GM12878 (cell line): ENCODE measurements around the gene IP6K3. TPM values are rescaled to one million over a fixed set of nuclear protein-coding genes. Genes with fewer than 3 reads are reported as not detected.

Source experiments
- ATAC-seq: fragments of 200-7000 bp; cut with Tn5 transposase; 3 replicates; pipeline ENCODE4 v1.9.1; 2020; ENCODE audit warnings: mild to moderate bottlenecking, moderate library complexity
- BruUV-seq: library from RNA; stranded (reverse); fragments of 400-500 nt; replicated peaks from 2 replicates; lab custom pipeline; 2021; lab: Mats Ljungman, UMichigan
- CTCF ChIA-PET: fragments of 300-600 bp; sonication (Branson Sonifier 250); formaldehyde crosslinking; extraction: SDS; loops from one replicate; lab custom pipeline; 2021; ENCODE audit warnings: inconsistent platforms; lab: Yijun Ruan, JAX
- POLR2A ChIA-PET: fragments of 350-600 bp; formaldehyde crosslinking; extraction: SDS; loops from one replicate; lab custom pipeline; 2021; ENCODE audit warnings: inconsistent platforms; lab: Charles Lee
- RAD21 ChIA-PET: fragments of 300-600 bp; sonication (Branson Sonifier 250); formaldehyde crosslinking; loops from one replicate; lab custom pipeline; 2023; ENCODE audit warnings: antibody characterized with exemption; ENCODE audit not compliant: unreplicated experiment; lab: Charles Lee
- SMC1A ChIA-PET: fragments of 300-600 bp; sonication (Branson Sonifier 250); formaldehyde crosslinking; loops from one replicate; lab custom pipeline; 2023; ENCODE audit not compliant: unreplicated experiment, uncharacterized antibody; lab: Charles Lee
- DNase-seq: peaks from one replicate; pipeline ENCODE4 v3.0.0-alpha.2; 2011; ENCODE audit warnings: low read depth, low spot score
- FAIRE-seq: peaks from 3 replicates; lab custom pipeline; 2011; peaks lifted over from hg19 to GRCh38; lab: Jason Lieb, UNC
- H2AFZ ChIP-seq: 2 replicates; pipeline ENCODE4 v1.6.0; 2011; ENCODE audit warnings: low read depth, low read length, control low read depth; ENCODE audit not compliant: control insufficient read depth
- H3K27ac ChIP-seq: 2 replicates; pipeline ENCODE4 v1.5.1; 2011; ENCODE audit warnings: control low read depth; ENCODE audit not compliant: control insufficient read depth, insufficient read depth
- H3K27me3 ChIP-seq, 2 experiments: replicated peaks in 1 of 2; 2 replicates each; pipeline versions ENCODE4 v1.6.0 to v1.6.1; 2011; ENCODE audit warnings: low read length in 1 of 2; ENCODE audit not compliant: control insufficient read depth in 2 of 2, insufficient read depth in 2 of 2
- H3K36me3 ChIP-seq, 2 experiments: 2 replicates each; pipeline ENCODE4 v1.5.1; 2011; ENCODE audit warnings: low read length in 1 of 2; ENCODE audit not compliant: control insufficient read depth in 2 of 2, insufficient read depth in 2 of 2
- H3K4me1 ChIP-seq: 2 replicates; pipeline ENCODE4 v1.6.1; 2011; ENCODE audit warnings: mild to moderate bottlenecking, low read length, moderate library complexity, mixed read lengths; ENCODE audit not compliant: control insufficient read depth, insufficient read depth
- H3K4me2 ChIP-seq: 2 replicates; pipeline ENCODE4 v1.6.0; 2011; ENCODE audit warnings: control low read depth; ENCODE audit not compliant: control insufficient read depth, insufficient read depth
- H3K4me3 ChIP-seq: fragments of 200-600 bp; sonication (generic); 2 replicates; pipeline ENCODE4 v1.5.1; 2016
- H3K79me2 ChIP-seq: 2 replicates; pipeline ENCODE4 v1.6.0; 2011; ENCODE audit warnings: low read length; ENCODE audit not compliant: control insufficient read depth, insufficient read depth
- H3K9ac ChIP-seq: 2 replicates; pipeline ENCODE4 v1.8.0; 2011; ENCODE audit warnings: low read length, control low read depth, mixed read lengths; ENCODE audit not compliant: control insufficient read depth, insufficient read depth
- H3K9me3 ChIP-seq: replicated peaks from 3 replicates; pipeline ENCODE4 v1.5.1; 2011; ENCODE audit warnings: mild to moderate bottlenecking, low read length; ENCODE audit not compliant: control insufficient read depth, insufficient read depth
- H4K20me1 ChIP-seq: 2 replicates; pipeline ENCODE4 v1.6.0; 2011; ENCODE audit not compliant: control insufficient read depth, insufficient read depth
- FOXK2 ChIP-seq: fragments of 450-650 bp; IDR thresholded peaks from 2 replicates; pipeline ENCODE4 v1.6.1; 2017; ENCODE audit warnings: mild to moderate bottlenecking, moderate library complexity
- IKZF1 ChIP-seq: fragments of 450-650 bp; conservative IDR thresholded peaks from 2 replicates; pipeline ENCODE4 v1.6.1; 2017; ENCODE audit warnings: antibody characterized with exemption, mild to moderate bottlenecking
- WRNIP1 ChIP-seq: IDR thresholded peaks from 2 replicates; pipeline ENCODE4 v1.6.1; 2011; ENCODE audit warnings: low read depth, low read length, improper control_type of control experiment, borderline replicate concordance
- WGBS: methylation state at CpG from one replicate; pipeline ENCODE4 v1.1.6; 2016; ENCODE audit warnings: low lambda C conversion rate; ENCODE audit not compliant: insufficient replicate concordance, insufficient coverage; ENCODE audit errors: missing lambda C conversion rate; 5-methylcytosine and 5-hydroxymethylcytosine counted together
- in situ Hi-C: fragments of 300-500 bp; cut with MboI; formaldehyde crosslinking; loops from 9 replicates; pipeline ENCODE4 v1.14.3; 2018; ENCODE audit warnings: mixed read lengths
- intact Hi-C: fragments of 100-400 bp; cut with micrococcal nuclease; formaldehyde crosslinking; loops from one replicate; pipeline ENCODE4 v1.14.2; 2022; ENCODE audit not compliant: unreplicated experiment
- polyA plus RNA-seq, 11 experiments: library from polyadenylated mRNA; depleted of rRNA in 4 of 11; unstranded in 6 of 11; stranded (reverse) in 5 of 11; fragments of >200 nt; fragmentation: Nextera tagmentation in 4 of 11; fragmentation: Illumina TruSeq in 1 of 11; extraction: Ambion mirVana in 4 of 11; extraction: Trizol in 1 of 11; gene quantifications; 1 replicate in 1 of 11; 2 replicates in 10 of 11; pipeline versions ENCODE4 v1.2.1 to v1.2.3, GENCODE V29; 2011 to 2016; ENCODE audit warnings: inconsistent platforms in 2 of 11, missing spikeins in 2 of 11, low read depth in 1 of 11
- total RNA-seq, 4 experiments: library from RNA; depleted of rRNA in 3 of 4; stranded (reverse); fragments of >200 nt in 3 of 4; fragmentation: Illumina TruSeq in 1 of 4; extraction: Trizol in 1 of 4; gene quantifications; 2 replicates each; pipeline versions ENCODE4 v1.2.1 to v1.2.3, GENCODE V29; 2013 to 2021
- TF ChIP-seq, protein P1 (sequence below): IDR thresholded peaks from 2 replicates; pipeline ENCODE4 v1.6.1; 2012; ENCODE audit warnings: improper control_type of control experiment, low read depth, low read length; ENCODE audit not compliant: insufficient replicate concordance
- TF ChIP-seq, protein P2 (sequence below): IDR thresholded peaks from 2 replicates; pipeline ENCODE4 v1.6.1; 2012; ENCODE audit warnings: mild to moderate bottlenecking, low read depth, low read length

Gene IP6K3
- total and polyA plus RNA-seq, 10 of the 15 experiments (the other 5 are each of a cell fraction or from before 2014, with no cell fraction given) = 0.02 to 0.15 (median 0.09) TPM; not detected in 7

DNA sequence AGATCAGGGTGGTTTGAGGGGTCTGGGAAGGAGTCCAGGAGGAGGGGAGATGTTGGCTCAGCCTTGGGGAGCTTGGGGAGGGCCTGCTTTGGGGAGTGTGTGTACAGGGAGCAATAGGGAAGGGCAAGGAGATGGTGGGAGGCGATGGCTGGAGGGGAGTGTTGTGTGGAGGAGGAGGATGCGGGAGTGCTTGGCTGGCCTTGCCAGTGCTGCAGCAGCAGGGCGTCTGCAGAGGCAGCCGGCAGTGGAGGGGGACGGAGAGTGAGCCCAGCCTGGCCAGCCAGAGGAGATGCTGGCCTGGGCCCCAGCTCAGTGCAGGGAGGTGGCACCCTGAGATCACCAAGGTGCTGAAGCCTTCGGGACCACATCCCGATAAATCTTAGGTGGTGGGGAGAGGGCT is 3.9 kb downstream of the IP6K3 start:
- ATAC-seq = no peak
- Histone ChIP-seq H2AFZ (no peak overlapping the region), H3K9me3 (no peaks in the 10 kb centered on the region), H3K27ac (no peak overlapping the region), H3K4me3 (no peak overlapping the region), H3K4me2 (no peak overlapping the region), H3K4me1 (no peaks in the 10 kb centered on the region), H3K79me2 (no peaks in the 10 kb centered on the region), H3K36me3 (no peaks in the 10 kb centered on the region), H3K27me3 (no peaks in the 10 kb centered on the region; a peak in 1 of 4 replicates), H3K9ac (no peak overlapping the region), H4K20me1 (no peaks in the 10 kb centered on the region)
- BruUV-seq = no TSS peak
- ChIA-PET RAD21 (interaction anchor here (1.0 kb wide), 1 partner anchor 32 kb away, joined by 8 read pairs; the partner anchor contains the start of gene UQCC2), CTCF (interaction anchor here (0.7 to 7.2 kb wide), 12 partner anchors 8 to 416 kb away, joined by 3 to 46 read pairs (median 4); partner anchors contain the start of gene UQCC2), SMC1A (interaction anchor here (0.5 kb wide), 1 partner anchor 211 kb away, joined by 3 read pairs; no protein-coding TSS in a partner anchor), POLR2A (no interaction called here)
- in situ Hi-C loops = no loop called here
- no peak for TF ChIP-seq FOXK2
- TF ChIP-seq, protein P1, sequence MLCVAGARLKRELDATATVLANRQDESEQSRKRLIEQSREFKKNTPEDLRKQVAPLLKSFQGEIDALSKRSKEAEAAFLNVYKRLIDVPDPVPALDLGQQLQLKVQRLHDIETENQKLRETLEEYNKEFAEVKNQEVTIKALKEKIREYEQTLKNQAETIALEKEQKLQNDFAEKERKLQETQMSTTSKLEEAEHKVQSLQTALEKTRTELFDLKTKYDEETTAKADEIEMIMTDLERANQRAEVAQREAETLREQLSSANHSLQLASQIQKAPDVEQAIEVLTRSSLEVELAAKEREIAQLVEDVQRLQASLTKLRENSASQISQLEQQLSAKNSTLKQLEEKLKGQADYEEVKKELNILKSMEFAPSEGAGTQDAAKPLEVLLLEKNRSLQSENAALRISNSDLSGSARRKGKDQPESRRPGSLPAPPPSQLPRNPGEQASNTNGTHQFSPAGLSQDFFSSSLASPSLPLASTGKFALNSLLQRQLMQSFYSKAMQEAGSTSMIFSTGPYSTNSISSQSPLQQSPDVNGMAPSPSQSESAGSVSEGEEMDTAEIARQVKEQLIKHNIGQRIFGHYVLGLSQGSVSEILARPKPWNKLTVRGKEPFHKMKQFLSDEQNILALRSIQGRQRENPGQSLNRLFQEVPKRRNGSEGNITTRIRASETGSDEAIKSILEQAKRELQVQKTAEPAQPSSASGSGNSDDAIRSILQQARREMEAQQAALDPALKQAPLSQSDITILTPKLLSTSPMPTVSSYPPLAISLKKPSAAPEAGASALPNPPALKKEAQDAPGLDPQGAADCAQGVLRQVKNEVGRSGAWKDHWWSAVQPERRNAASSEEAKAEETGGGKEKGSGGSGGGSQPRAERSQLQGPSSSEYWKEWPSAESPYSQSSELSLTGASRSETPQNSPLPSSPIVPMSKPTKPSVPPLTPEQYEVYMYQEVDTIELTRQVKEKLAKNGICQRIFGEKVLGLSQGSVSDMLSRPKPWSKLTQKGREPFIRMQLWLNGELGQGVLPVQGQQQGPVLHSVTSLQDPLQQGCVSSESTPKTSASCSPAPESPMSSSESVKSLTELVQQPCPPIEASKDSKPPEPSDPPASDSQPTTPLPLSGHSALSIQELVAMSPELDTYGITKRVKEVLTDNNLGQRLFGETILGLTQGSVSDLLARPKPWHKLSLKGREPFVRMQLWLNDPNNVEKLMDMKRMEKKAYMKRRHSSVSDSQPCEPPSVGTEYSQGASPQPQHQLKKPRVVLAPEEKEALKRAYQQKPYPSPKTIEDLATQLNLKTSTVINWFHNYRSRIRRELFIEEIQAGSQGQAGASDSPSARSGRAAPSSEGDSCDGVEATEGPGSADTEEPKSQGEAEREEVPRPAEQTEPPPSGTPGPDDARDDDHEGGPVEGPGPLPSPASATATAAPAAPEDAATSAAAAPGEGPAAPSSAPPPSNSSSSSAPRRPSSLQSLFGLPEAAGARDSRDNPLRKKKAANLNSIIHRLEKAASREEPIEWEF = no peak
- TF ChIP-seq, protein P2, sequence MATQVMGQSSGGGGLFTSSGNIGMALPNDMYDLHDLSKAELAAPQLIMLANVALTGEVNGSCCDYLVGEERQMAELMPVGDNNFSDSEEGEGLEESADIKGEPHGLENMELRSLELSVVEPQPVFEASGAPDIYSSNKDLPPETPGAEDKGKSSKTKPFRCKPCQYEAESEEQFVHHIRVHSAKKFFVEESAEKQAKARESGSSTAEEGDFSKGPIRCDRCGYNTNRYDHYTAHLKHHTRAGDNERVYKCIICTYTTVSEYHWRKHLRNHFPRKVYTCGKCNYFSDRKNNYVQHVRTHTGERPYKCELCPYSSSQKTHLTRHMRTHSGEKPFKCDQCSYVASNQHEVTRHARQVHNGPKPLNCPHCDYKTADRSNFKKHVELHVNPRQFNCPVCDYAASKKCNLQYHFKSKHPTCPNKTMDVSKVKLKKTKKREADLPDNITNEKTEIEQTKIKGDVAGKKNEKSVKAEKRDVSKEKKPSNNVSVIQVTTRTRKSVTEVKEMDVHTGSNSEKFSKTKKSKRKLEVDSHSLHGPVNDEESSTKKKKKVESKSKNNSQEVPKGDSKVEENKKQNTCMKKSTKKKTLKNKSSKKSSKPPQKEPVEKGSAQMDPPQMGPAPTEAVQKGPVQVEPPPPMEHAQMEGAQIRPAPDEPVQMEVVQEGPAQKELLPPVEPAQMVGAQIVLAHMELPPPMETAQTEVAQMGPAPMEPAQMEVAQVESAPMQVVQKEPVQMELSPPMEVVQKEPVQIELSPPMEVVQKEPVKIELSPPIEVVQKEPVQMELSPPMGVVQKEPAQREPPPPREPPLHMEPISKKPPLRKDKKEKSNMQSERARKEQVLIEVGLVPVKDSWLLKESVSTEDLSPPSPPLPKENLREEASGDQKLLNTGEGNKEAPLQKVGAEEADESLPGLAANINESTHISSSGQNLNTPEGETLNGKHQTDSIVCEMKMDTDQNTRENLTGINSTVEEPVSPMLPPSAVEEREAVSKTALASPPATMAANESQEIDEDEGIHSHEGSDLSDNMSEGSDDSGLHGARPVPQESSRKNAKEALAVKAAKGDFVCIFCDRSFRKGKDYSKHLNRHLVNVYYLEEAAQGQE = no peak
- no peak for TF ChIP-seq WRNIP1
- TF ChIP-seq IKZF1 = no peak
- intact Hi-C loops = no loop called here
- 59% methylated on average over 7 of the region's 7 CpGs for WGBS
- no peak for FAIRE-seq
- DNase-seq = no peak
